ENCODE data around the gene TSPAN9.

DNA sequence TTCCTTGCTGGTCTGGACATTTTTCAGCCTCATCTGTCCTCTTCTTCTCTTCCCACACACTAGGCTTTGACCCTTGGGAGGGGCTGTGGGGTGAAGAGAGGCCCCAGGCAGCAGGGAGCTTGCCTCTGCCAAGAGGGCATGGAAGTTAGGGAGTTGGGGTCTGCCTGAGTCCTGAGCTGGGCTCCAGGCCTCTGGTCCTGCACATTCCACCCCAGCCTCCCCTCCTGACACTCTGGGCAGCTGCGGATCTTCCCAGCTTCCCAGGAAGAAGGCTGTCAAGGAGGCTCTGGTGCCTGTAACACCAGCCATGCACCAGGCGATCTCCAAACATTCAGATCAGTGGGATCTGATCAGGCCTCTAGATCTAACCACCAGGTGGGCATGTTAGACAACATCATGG is 244.7 kb downstream of the TSPAN9 start:
- TF ChIP-seq POLR2AphosphoS5 (IDR thresholded peaks at IDR 0.05; ENCODE audit: low read depth, low read length) = no peak
- TF ChIP-seq, protein P1, sequence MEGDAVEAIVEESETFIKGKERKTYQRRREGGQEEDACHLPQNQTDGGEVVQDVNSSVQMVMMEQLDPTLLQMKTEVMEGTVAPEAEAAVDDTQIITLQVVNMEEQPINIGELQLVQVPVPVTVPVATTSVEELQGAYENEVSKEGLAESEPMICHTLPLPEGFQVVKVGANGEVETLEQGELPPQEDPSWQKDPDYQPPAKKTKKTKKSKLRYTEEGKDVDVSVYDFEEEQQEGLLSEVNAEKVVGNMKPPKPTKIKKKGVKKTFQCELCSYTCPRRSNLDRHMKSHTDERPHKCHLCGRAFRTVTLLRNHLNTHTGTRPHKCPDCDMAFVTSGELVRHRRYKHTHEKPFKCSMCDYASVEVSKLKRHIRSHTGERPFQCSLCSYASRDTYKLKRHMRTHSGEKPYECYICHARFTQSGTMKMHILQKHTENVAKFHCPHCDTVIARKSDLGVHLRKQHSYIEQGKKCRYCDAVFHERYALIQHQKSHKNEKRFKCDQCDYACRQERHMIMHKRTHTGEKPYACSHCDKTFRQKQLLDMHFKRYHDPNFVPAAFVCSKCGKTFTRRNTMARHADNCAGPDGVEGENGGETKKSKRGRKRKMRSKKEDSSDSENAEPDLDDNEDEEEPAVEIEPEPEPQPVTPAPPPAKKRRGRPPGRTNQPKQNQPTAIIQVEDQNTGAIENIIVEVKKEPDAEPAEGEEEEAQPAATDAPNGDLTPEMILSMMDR (IDR thresholded peaks at IDR 0.05) = no peak
